H7 (cell line): Measurements from ENCODE around the gene TRPM2. TPM values are rescaled to one million over a fixed set of nuclear protein-coding genes. Genes with fewer than 3 reads are reported as not detected.
"Not testable (repeated sequence)": the region's sequence is repeated elsewhere in the genome, so short reads cannot be mapped to it uniquely, and the experiment has no call there.

ENCODE experiments used
- DNase-seq: peaks from one replicate; pipeline ENCODE4 v3.0.0; 2012
- H3K27me3 ChIP-seq: 2 replicates; pipeline ENCODE4 v1.6.0; 2011; ENCODE audit warnings: mild to moderate bottlenecking, low read length; ENCODE audit not compliant: control insufficient read depth, insufficient read depth
- H3K36me3 ChIP-seq: replicated peaks from 2 replicates; pipeline ENCODE4 v1.5.1; 2011; ENCODE audit warnings: low read length; ENCODE audit not compliant: control insufficient read depth, insufficient read depth
- H3K4me3 ChIP-seq: 2 replicates; pipeline ENCODE4 v1.5.1; 2011; ENCODE audit warnings: low read depth, mild to moderate bottlenecking, control low read depth, low read length, moderate library complexity; ENCODE audit not compliant: insufficient read depth
- total RNA-seq: library from RNA; depleted of rRNA; stranded (reverse); fragments of >200 nt; shearing (Covaris generic); gene quantifications from 2 replicates; pipeline ENCODE4 v1.2.3, GENCODE V29; 2014

TRPM2 gene
- total RNA-seq, 1 experiment from 2014 or later = 0.42 TPM

DNA sequence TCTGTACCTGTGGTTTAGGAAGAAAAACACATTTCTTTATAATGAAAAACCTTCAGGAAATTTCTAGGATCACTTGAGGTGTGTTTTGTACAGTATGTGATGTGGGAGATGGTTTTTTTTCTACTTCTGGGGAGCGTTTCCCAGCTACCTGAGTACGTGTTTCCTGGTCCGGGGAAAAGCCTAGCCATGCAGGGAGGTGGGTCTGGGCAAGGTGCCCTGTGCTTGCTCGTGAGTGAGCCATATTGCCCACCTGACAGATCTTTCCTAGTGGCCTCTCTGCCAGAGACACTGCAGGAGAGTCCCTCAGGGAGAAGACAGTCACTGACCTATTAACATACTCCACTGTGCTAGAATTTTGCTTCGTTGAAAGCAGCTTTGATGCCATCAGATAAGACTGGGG is 41.3 kb downstream of the TRPM2 start:
- Histone ChIP-seq H3K27me3 (no peaks in the 10 kb centered on the region), H3K4me3 (no peak overlapping the region), H3K36me3 (no peaks in the 10 kb centered on the region)
- DNase-seq = no peak

DNA sequence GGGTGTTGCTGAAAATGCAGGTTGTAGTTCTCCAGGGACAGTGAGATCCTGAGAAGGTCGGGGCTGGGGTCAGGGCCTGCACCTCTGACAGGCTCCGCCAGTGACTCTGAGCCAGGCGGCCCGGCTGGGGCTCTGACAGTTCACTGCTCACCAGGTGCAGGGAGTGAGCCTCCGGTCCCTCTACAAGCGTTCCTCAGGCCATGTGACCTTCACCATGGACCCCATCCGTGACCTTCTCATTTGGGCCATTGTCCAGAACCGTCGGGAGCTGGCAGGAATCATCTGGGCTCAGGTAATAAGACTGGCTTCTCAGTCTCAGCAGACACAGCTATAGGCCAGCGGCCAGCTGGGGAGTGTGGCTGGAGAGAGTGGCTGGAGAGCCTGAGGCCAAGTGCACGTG is 41.8 kb downstream of the TRPM2 start:
- Histone ChIP-seq H3K27me3 (no peaks in the 10 kb centered on the region), H3K4me3 (no peak overlapping the region), H3K36me3 (no peaks in the 10 kb centered on the region)
- DNase-seq = no peak

DNA sequence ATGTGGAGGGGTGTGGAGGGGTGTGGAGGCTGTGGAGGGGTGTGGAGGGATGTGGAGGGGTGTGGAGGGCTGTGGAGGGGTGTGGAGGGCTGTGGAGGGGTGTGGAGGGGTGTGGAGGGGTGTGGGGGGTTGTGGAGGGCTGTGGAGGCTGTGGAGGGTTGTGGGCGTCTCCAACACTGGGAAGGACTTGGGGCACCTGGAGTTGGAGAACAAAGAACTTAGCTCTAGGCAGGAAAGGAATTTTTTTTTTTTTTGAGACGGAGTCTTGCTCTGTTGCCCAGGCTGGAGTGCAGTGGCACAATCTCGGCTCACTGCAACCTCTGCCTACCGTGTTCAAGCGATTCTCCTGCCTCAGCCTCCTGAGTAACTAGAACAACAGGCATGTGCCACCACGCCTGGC is 43.4 kb downstream of the TRPM2 start:
- not testable (repeated sequence) for H3K4me3 ChIP-seq, DNase-seq, H3K36me3 ChIP-seq, H3K27me3 ChIP-seq

DNA sequence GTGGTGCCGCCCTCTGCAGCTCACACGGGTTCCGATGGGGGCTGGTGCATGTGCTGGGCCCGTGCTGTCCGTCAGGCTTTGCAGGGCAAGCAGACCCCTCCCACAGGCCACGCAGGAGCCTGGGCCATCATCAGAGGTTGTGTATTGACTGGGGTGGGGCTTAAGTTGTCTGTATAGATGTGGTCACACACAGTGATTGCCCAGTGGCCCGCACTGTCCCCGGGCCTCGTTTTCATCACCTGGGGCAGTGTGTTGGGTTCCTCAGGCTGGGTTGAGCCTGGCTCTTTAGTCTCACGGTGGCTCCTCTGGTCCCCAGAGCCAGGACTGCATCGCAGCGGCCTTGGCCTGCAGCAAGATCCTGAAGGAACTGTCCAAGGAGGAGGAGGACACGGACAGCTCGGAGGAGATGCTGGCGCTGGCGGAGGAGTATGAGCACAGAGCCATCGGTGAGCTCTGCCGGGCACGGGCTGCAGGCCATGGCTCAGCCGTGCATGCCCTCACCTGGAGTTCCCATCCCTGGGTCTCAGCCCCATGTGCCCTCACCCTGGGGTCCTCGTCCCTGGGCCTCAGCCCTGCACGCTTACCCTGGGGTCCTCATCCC is 44.1 kb downstream of the TRPM2 start:
- Histone ChIP-seq H3K27me3 (no peaks in the 10 kb centered on the region), H3K4me3 (no peak overlapping the region), H3K36me3 (no peaks in the 10 kb centered on the region)
- peak; percentile 65 for DNase-seq

DNA sequence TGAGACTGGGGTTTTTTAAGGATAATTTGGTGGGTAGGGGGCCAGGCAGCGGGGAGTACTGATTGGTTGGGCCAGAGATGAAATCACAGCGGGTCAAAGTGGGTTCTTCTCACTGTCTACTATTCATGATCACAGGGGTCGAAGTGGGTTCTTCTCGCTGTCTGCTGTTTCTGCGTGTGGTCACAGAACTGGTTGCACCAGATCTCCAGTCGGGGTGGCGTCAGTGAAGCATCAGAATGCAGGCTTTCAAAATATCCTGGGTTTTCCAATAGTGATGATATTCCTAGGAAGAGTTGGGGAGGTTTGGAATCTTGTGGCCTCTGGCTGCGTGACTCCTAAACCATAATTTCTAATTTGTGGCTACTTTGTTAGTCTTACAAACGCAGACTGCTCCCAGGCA is 45.1 kb downstream of the TRPM2 start:
- Histone ChIP-seq H3K27me3 (no peaks in the 10 kb centered on the region), H3K36me3 (no peaks in the 10 kb centered on the region), H3K4me3 (no peak overlapping the region)
- DNase-seq = peak; percentile 19

DNA sequence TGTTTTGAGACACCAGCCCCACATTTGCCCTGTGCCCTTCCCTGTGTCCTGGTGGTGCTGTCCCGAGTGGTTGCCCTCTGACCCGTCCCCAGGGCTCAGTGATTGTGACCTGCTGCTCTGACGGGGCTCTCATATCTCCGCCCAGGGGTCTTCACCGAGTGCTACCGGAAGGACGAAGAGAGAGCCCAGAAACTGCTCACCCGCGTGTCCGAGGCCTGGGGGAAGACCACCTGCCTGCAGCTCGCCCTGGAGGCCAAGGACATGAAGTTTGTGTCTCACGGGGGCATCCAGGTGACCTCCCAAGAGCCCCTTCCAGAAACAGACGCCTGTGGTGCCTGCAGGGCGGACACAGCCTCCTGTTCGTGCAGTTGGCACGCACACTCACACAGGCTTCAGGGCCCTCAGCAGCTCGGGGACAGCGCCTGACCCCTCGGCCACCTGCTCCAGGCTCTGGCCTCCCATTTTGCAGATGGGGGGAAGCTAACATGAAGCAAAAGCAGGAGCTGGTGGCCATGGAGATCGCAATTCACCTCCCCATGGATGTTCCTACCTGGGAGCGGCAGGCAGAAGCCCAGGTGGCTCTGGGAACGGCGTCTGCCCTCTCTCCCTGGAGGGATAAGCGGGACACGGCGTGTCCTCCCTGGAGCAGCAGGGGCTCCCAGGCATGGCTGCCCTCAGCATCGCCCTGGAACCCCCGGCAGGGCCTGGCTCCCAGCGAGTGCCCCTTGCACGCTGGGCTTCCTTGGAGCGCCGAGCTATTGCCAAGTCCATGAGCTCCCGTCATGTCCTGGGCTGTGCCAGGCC is 45.9 kb downstream of the TRPM2 start:
- no peaks in the 10 kb centered on the region for H3K27me3 ChIP-seq
- no peaks in the 10 kb centered on the region for H3K36me3 ChIP-seq
- H3K4me3 ChIP-seq = no peak overlapping the region
- peak; percentile 47 for DNase-seq

DNA sequence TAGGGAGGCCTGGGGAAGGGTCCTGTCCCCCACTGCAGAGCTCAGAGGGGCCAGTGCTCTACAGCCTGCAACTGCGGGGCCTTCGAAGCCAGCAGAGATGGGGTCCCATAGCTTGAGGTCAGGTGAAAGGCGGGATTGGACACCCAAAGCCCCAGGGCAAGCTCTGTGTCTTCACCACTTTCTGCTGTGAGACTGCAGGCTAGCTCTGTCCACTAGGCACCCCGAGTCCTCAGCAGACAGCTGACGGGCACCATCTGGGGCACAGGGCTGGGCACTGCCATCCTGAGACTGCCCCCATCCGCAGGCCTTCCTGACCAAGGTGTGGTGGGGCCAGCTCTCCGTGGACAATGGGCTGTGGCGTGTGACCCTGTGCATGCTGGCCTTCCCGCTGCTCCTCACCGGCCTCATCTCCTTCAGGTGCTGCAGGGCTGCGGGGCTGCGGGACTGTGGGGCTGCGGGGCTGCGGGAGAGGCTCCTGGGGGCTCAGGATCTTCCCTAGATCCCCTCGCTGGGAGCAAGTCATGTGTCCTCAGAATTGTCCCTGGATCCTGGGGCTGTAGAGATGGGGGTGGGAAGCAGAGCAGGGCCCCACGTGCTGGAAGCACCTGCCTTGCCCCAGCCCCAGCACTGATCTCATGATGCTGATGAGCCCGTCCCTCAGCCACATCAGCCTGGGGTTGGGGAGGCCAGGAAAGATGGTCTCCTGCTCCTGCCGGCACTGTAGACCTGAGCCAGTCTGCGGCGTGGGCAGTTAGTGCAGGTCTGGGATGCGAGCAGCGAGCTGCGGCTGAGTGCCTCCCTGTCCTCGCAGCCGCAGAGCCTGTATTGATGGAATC is 46.8 kb downstream of the TRPM2 start:
- Histone ChIP-seq H3K4me3 (no peak overlapping the region), H3K36me3 (no peaks in the 10 kb centered on the region), H3K27me3 (no peaks in the 10 kb centered on the region)
- peak; percentile 46 for DNase-seq

DNA sequence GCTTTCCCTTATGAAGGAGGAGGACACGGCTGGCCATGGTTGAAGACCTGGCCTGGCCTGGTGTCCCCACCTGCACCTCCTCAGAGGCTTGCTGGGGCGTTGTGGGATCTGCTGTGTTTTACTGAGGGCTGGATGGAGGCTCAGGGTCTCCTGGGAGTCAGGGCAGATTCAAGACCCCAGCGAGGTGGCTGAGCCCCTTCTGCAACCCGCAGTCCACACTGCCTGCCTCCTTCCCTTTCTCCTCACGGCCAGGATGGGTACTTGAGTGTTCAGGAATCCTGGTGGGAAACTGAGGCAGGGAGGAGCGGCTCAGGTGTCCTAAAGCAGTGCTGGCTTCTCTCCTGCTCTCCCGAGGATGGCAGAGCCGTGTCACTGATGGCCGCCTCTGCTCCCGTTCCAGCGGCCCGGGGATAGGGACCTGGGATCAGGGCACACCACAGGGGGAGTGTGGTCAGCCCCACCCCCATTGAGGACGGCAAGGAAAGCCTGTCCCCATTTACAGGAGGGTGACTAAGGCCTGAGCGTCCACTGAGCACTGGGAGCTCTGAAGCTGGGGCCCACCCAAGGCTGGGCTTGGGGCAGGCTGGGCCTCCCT is 47.5 kb downstream of the TRPM2 start:
- H3K4me3 ChIP-seq = no peak overlapping the region
- no peaks in the 10 kb centered on the region for H3K27me3 ChIP-seq
- no peaks in the 10 kb centered on the region for H3K36me3 ChIP-seq
- no peak for DNase-seq

DNA sequence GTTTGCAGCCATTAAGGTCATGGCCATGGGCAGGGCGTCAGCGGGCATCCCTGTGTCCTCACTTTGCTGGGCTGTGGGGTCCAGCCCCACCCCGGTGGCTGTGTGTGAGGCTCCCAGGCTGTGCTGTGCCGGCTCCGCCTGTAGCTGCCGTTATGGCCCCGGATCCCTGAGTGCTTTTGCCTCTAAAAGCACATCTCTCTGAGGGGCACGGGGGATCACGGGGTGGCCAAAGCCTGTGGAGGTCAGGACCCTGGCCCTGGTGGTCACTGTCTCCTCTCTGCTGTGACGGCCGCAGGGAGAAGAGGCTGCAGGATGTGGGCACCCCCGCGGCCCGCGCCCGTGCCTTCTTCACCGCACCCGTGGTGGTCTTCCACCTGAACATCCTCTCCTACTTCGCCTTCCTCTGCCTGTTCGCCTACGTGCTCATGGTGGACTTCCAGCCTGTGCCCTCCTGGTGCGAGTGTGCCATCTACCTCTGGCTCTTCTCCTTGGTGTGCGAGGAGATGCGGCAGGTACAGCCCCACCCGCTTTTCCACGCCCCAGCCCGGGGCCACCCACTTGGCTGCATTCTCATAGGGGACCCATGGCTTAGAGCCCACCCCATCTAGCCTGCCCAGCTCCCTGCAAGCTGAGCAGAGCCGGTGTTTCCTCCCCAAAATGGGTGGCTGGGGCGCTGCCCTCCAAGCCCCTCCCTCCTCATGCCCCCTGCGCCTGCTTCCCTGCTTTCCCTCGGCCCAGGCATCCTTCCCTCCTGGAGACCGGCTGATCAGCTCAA is 48.2 kb downstream of the TRPM2 start:
- Histone ChIP-seq H3K4me3 (no peak overlapping the region), H3K36me3 (no peaks in the 10 kb centered on the region), H3K27me3 (no peaks in the 10 kb centered on the region)
- no peak for DNase-seq

DNA sequence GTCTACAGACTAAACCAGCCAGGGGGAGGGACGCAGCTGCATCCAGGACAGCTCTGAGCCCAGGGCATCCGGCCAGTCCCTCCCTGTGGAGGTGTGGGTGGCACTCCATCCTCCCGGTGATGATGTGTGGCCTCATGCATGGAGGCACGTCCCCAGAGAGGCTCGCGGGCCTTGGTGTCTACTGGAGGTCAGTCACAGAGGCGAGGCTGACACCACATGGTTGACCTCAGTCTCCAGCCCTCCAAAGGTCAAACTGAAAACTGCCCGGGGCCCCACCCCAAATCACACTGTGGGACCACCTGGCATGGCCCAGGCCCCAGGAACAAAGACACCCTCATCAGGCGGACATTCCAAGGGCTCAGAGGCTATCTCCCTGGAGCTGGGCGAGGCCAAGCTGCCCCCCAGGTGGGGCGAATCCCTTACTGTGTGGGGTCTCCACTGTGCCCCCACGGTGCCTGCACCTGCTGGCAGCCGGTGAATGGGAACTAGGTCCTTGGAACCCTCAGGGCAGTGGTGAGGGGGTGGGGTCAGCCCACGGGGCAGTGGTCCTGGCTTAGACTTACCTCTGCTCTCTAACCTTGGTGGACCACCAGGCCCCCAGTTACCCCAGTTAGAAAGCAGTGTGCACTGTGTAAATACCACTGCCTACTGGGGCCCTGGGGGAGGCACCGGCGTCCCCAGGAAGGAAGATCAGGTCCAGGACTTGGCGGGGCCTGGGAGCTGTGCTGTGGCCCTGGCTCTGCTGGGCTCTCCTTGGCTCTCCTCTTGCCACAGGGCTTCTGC is 49.1 kb downstream of the TRPM2 start:
- Histone ChIP-seq H3K36me3 (no peaks in the 10 kb centered on the region), H3K4me3 (no peak overlapping the region), H3K27me3 (no peaks in the 10 kb centered on the region)
- DNase-seq = no peak

DNA sequence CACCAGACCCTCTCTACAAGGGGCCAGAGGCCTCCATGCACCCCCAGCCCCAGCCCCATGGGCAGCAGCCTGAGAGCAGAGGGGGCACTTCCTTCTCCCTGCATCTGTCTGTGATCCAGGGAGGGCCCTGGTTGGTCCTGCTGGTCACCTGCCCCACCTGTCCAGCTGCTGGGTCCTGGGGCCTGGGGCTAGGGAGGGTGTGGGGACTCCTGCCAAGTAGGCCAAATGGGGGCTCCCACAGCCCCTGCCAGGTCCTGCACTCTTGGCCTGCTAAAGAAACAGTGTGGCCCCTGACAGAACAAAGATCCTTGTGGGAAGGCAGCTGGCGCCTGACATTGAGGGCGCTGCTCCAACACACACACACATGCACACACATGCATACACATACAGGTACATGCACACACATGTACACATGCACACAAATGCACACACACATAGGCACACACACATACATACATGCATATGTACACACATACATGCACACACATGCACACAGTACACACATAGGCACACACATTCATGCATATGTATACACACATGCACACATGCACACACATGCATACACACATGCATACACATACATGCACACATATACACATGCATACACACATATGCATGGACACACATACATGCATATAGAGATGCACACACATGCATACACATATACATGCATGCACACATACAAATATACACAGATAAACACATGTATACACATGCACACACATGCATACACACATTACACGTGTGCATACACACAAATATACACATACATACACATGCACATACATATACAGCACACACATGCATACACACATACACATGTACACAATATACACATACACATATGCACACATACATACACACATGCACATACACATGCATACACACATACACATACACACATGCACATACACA is 49.9 kb downstream of the TRPM2 start:
- DNase-seq = no peak
- Histone ChIP-seq H3K36me3 (no peaks in the 10 kb centered on the region), H3K4me3 (no peak overlapping the region), H3K27me3 (no peaks in the 10 kb centered on the region)

DNA sequence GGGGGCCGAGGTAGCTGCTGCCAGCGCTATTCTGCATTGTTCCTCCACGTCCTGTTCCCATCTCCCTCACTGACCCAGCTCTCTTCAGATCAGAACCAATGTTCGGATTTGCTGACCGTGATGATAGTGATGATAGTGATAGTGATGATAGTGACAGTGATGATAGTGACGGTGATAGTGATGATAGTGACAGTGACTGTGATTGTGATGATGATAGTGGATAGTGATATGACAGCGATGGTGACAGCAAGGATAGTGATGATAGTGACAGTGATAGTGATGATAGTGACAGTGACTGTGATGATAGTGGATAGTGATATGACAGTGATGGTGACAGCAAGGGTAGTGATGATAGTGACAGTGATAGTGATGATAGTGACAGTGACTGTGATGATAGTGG is 51.1 kb downstream of the TRPM2 start:
- H3K27me3 ChIP-seq, DNase-seq, H3K36me3 ChIP-seq, H3K4me3 ChIP-seq: not testable (repeated sequence)
